Right atrium auricular region (tissue), 2 donors: ENCODE measurements around the gene CFTR. TPM values are rescaled to one million over a fixed set of nuclear protein-coding genes. Genes with fewer than 3 reads are reported as not detected.

Source experiments
- DNase-seq: peaks from one replicate; pipeline ENCODE4 v3.0.0-alpha.2; 2019; ENCODE audit warnings: low spot score
- H3K27ac ChIP-seq, 2 donors: fragments of 200-600 bp; sonication (generic); 1 replicate in 1 of 2; 2 replicates in 1 of 2; pipeline ENCODE4 v1.5.1; 2016 to 2019
- H3K27me3 ChIP-seq, 2 donors: fragments of 200-600 bp; sonication (generic); one replicate each; pipeline versions ENCODE4 v1.5.1 to v1.6.0; 2017 to 2019
- H3K36me3 ChIP-seq: fragments of 200-600 bp; sonication (generic); one replicate; pipeline ENCODE4 v1.5.1; 2016
- H3K4me1 ChIP-seq, 2 donors: fragments of 200-600 bp; sonication (generic); one replicate each; pipeline versions ENCODE4 v1.5.1 to v1.6.0; 2017 to 2019
- H3K4me3 ChIP-seq, 2 donors: fragments of 200-600 bp; sonication (generic); 1 replicate in 1 of 2; 2 replicates in 1 of 2; pipeline ENCODE4 v1.5.1; 2017 to 2019; ENCODE audit warnings: mild to moderate bottlenecking in 1 of 2, moderate library complexity in 1 of 2
- H3K9me3 ChIP-seq, 2 donors: fragments of 200-600 bp; sonication (generic); one replicate each; pipeline ENCODE4 v1.5.1; 2019
- total RNA-seq, 2 donors: library from RNA; depleted of rRNA; stranded (reverse); fragments of >200 nt; gene quantifications; one replicate each; pipeline ENCODE4 v1.1.0, GENCODE V29; 2016
- TF ChIP-seq, protein P1 (sequence below), 2 donors: fragments of 200-600 bp; sonication (generic); IDR thresholded peaks; one replicate each; pipeline ENCODE4 v1.5.1; 2019; ENCODE audit warnings: antibody characterized with exemption in 2 of 2

The CFTR gene
- total RNA-seq, 2 donors from 2014 or later: 0.67 to 1.3 TPM

DNA sequence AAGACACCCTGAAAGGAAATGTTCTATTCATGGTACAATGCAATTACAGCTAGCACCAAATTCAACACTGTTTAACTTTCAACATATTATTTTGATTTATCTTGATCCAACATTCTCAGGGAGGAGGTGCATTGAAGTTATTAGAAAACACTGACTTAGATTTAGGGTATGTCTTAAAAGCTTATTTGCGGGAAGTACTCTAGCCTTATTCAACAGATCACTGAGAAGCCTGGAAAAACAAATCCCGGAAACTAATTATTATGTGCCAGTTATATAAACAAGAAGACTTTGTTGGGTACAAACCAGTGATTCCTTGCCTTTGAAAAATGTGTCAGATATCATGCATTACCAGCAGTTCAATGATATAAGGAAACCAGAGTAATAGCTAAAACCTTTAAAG lies 160.1 kb downstream of the CFTR start:
- TF ChIP-seq, protein P1, sequence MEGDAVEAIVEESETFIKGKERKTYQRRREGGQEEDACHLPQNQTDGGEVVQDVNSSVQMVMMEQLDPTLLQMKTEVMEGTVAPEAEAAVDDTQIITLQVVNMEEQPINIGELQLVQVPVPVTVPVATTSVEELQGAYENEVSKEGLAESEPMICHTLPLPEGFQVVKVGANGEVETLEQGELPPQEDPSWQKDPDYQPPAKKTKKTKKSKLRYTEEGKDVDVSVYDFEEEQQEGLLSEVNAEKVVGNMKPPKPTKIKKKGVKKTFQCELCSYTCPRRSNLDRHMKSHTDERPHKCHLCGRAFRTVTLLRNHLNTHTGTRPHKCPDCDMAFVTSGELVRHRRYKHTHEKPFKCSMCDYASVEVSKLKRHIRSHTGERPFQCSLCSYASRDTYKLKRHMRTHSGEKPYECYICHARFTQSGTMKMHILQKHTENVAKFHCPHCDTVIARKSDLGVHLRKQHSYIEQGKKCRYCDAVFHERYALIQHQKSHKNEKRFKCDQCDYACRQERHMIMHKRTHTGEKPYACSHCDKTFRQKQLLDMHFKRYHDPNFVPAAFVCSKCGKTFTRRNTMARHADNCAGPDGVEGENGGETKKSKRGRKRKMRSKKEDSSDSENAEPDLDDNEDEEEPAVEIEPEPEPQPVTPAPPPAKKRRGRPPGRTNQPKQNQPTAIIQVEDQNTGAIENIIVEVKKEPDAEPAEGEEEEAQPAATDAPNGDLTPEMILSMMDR (IDR thresholded peaks at IDR 0.05): no peak
- no peak overlapping the region for H3K4me3 ChIP-seq
- no peaks in the 10 kb centered on the region for H3K4me1 ChIP-seq
- no peaks in the 10 kb centered on the region for H3K27me3 ChIP-seq
- no peaks in the 10 kb centered on the region for H3K36me3 ChIP-seq
- H3K27ac ChIP-seq: no peak overlapping the region
- no peaks in the 10 kb centered on the region for H3K9me3 ChIP-seq
- no peak for DNase-seq

DNA sequence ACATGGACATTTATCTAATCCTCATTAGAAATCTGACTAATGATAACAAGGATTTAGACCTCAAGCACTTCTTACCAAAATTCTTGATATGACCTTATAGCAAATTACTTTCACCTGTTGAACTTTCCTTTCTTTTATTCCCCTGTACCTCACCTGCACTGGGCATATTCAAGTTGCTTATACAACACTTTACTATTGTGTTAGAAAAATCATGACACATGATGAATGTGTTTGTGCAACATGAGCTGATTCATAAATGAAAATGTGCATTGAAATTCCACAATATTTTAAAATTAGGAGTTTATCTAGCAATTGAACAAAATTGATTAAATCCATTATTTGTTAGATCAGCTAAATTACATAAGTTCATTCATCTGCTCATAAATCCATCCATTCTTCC lies 160.6 kb downstream of the CFTR start:
- no peaks in the 10 kb centered on the region for H3K4me1 ChIP-seq
- H3K27ac ChIP-seq: no peak overlapping the region
- no peak overlapping the region for H3K4me3 ChIP-seq
- no peaks in the 10 kb centered on the region for H3K27me3 ChIP-seq
- H3K9me3 ChIP-seq: no peaks in the 10 kb centered on the region
- no peaks in the 10 kb centered on the region for H3K36me3 ChIP-seq
- no peak for DNase-seq
- TF ChIP-seq, protein P1 (IDR thresholded peaks at IDR 0.05): no peak

GRCh38 chr7:117645481-117646165 lies 165.8 kb downstream of the CFTR start:
- Histone ChIP-seq H3K4me3 (no peak overlapping the region), H3K9me3 (no peaks in the 10 kb centered on the region)

GRCh38 chr7:117648203-117648866 lies 168.5 kb downstream of the CFTR start:
- H3K9me3 ChIP-seq: no peaks in the 10 kb centered on the region
- H3K4me1 ChIP-seq: no peaks in the 10 kb centered on the region
- TF ChIP-seq, protein P1 (IDR thresholded peaks at IDR 0.05): no peak
- no peak for DNase-seq
- no peak overlapping the region for H3K27ac ChIP-seq
- H3K36me3 ChIP-seq: no peaks in the 10 kb centered on the region
- no peak overlapping the region for H3K4me3 ChIP-seq
- no peaks in the 10 kb centered on the region for H3K27me3 ChIP-seq

More at GRCh38 chr7:117645481-117646165, 165.8 kb downstream of the CFTR start:
- no peaks in the 10 kb centered on the region for H3K4me1 ChIP-seq
- DNase-seq: no peak
- TF ChIP-seq, protein P1 (IDR thresholded peaks at IDR 0.05): no peak
- no peaks in the 10 kb centered on the region for H3K27me3 ChIP-seq
- no peaks in the 10 kb centered on the region for H3K36me3 ChIP-seq
- no peak overlapping the region for H3K27ac ChIP-seq

DNA sequence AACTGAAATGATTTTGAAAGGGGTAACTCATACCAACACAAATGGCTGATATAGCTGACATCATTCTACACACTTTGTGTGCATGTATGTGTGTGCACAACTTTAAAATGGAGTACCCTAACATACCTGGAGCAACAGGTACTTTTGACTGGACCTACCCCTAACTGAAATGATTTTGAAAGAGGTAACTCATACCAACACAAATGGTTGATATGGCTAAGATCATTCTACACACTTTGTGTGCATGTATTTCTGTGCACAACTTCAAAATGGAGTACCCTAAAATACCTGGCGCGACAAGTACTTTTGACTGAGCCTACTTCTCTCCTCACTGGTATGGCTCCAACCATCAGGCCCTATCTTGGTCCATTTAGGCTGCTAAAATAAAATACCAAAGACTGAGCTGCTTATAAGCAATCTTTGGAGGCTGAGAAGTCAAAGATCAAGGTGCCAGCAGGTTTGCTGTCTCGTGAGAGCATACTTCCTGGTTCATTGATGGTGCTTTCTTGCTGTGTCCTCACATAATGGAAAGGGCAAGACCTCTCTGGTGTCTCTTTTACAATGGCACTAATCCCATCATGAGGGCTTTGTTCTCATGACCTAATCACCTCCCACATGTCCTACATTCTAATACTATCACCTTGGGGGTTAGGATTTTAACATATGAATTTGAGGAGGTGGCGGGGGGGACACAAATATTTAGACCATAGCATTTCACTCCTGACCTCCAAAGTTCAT lies 173.3 kb downstream of the CFTR start:
- Histone ChIP-seq H3K27ac (no peak overlapping the region), H3K36me3 (no peaks in the 10 kb centered on the region), H3K4me3 (no peak overlapping the region), H3K27me3 (no peaks in the 10 kb centered on the region), H3K9me3 (no peaks in the 10 kb centered on the region), H3K4me1 (no peaks in the 10 kb centered on the region)
- DNase-seq: no peak
- TF ChIP-seq, protein P1 (IDR thresholded peaks at IDR 0.05): no peak
